Frontal cortex (tissue), 4 donors: ENCODE results near the gene ABLIM3. TPM values are rescaled to one million over a fixed set of nuclear protein-coding genes. Genes with fewer than 3 reads are reported as not detected.
"Not testable (repeated sequence)": the region's sequence is repeated elsewhere in the genome, so short reads cannot be mapped to it uniquely, and the experiment has no call there.

ENCODE experiments used
- DNase-seq, 2 donors: peaks; one replicate each; pipeline ENCODE4 v3.0.0; 2012; ENCODE audit warnings: low spot score in 2 of 2
- FAIRE-seq: peaks from 2 replicates; lab custom pipeline; 2012; peaks lifted over from hg19 to GRCh38; lab: Jason Lieb, UNC
- total RNA-seq: library from RNA; depleted of rRNA; stranded (reverse); fragments of >200 nt; gene quantifications from one replicate; pipeline ENCODE4 v1.2.3, GENCODE V29; 2014
- donor health status: control.
- donor health status: control.
- donor health status: control.

The ABLIM3 gene
- total RNA-seq, 1 donor from 2014 or later: 10.6 TPM

DNA sequence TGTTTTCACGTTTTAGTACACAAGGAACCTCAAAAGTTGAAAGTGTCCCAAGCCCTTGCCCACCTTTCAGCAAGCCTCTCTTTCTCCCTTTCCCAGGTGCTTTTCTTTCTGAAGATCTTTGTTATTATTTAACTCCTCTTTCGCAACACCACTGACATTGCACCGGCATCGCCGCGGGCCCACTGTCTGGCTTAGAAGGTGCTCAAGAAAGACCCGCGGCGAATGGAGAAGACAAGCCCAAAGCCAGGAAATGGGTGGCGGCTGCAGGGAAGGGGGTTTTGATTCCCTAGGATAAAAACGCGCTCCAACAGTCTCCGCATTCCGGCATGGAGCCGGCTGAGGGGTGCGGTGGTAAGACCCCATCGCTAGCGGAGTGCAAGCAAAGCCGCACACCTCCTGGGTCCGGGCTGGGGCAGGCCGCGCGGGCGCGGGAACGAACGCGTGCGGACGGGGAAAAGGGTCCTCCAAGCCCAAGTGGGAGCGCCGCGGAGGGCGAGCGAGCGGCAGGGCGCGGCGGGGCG, 130.0 kb downstream of the ABLIM3 start:
- FAIRE-seq: no peak
- DNase-seq: no peak

- FAIRE-seq (no peak), DNase-seq (peak; percentile 57 to 69)
These were observed 130.6 kb downstream of the ABLIM3 start, which contains the start of gene AFAP1L1 for GRCh38 chr5:149271716-149272563. Gene AFAP1L1, plus strand, starts transcription at chr5:149271859. Its CDS starts 110 bp downstream, at chr5:149271969.

- not testable (repeated sequence) for FAIRE-seq, DNase-seq
These were observed 131.5 kb downstream of the ABLIM3 start for GRCh38 chr5:149272781-149273180.

DNA sequence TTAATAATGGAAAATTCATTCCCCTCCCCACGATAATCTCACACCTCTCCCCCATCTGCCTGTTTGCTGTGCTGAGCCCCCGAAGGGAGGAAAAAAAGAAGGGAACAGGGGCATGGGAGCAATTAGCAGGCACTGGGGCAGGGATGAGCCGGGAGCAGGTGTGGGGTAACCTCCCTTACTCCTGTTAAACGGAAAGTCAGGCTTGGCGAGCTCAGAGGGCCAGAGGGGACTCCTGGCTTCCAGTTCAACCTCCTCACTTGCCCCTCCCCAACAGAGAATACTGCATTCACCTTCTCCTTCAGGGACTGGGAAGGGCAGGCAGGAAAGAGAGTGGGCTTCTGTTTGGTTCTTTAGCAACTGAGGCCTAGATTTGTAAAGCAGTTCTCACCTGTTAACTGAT, 131.9 kb downstream of the ABLIM3 start:
- no peak for DNase-seq
- FAIRE-seq: no peak

DNA sequence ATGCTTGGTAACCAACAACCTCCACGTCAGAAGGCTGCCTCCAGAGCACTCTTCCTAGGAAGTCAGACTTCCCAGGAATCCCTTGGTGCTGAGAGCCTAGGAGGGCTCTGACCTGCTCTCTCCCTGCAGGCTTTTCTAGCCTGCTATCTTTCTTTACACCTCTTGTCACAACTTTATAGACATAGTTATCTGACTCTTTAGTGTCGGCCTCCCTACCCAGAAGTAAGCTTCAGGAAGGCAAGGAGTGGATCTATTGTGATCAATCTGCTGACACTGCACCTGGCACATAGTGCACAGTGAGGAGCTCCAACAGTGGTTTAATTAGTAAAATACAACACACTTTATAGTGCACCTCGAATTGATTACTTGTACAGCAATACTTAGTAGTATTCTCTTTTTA, 132.7 kb downstream of the ABLIM3 start:
- FAIRE-seq: no peak
- DNase-seq: no peak

GRCh38 chr5:149274939-149275338, 133.6 kb downstream of the ABLIM3 start:
- no peak for FAIRE-seq
- DNase-seq: no peak

DNA sequence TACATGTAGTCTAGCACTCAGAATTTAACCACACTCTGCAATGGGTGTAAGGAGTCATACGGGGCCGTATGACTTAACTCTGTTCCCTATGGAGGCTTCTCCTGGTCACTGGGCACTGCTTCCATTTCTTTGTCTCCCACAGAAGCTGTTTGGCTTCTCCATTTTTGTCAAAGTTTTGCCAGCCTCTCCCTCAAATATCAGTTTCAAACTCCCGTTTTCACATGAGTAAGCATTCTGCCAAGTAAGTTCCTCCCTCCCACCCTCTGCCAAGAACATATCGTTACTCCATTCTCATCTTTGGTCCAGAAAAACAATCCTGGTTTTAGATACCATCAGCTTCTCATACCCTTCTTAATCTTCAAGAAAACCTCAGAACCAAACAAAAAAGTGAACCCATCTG, 136.5 kb downstream of the ABLIM3 start:
- DNase-seq (no peak), FAIRE-seq (no peak)

- FAIRE-seq (no peak), DNase-seq (no peak)
These were observed 137.3 kb downstream of the ABLIM3 start for GRCh38 chr5:149278451-149279210.

DNA sequence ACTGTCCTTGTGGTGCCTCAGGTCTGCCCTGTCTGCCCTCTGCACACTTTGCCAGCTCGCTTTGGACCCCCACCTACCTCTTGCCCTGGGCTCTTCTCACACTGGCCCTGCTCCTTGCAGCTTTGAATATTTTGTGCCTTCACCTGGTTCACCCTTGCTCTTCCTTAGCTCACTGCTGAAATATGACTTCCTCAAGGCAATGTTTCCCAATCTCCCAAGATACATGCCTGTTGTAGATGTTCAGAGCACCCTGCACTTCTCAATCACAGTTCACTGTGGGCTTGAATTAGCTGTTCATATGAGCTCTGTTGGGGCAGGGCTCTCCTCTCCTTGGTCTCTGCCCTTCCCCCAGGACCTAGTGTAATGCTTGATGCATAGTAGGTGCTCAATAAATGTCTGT, 138.4 kb downstream of the ABLIM3 start:
- FAIRE-seq (no peak), DNase-seq (no peak)

- FAIRE-seq: no peak
- DNase-seq: no peak
These were observed 138.8 kb downstream of the ABLIM3 start for GRCh38 chr5:149280124-149280523.

DNA sequence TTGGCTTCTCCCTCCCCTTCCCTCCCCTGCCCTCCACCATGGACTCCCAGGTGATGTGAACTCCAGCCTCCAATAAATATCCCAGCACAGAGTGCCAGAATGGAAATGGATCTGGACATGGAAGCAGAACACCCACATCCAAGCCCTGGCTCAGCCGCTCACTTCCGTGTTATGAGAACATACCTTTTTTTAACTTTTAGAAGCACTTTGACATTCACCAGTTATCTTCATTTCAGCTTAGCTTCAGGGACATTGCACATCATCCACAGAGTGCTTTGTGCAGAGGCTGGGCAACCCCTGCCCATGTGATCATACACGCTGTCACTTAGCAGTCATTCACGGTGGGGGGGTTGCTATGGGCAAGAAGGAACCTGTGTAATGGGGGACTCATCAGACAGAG, 139.5 kb downstream of the ABLIM3 start:
- DNase-seq (no peak), FAIRE-seq (no peak)

DNA sequence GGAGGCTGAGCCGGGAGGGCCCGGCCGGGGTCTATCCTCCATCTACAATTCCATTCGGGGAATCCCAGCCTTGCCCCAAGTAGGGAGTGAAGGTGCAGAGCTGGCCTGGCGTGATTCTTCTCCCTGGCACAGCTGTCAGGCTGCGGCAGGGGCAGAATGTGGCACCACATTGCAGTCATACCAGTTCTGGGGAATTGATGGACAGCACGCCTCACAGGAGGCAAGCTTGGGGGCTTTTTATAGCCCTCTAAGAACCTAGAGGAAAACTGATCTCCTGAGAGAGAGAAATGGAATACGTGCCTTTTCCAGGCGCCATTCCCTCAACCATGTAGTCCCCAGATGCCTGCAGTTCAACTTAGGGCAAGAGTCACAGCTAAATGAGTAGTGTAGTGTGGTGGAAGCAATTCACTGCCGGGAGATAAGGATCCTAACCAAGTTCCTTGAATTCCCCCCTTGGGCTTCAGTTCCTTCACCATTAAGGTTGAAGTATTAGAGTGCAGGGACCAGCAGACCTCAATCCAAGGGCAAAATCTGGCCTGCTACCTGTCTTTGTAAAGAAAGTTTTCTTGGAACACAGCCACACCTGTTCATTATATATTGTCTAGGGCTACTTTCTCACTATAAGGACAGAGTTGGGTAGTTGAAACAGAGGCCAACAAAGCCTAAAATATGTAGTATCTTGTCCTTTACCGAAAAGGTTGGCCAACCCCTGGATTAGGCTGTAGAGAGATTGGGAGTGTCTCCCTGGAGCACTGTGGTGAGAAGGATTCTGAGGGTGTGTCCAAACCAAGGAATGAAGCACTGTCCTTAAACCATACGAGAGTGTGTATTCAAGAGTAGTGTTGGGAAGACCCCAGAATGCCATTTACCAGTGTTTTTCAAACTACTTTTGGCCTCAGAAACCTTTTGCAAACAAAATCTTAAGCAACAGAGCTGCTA, 141.0 kb downstream of the ABLIM3 start:
- FAIRE-seq (no peak), DNase-seq (no peak)

DNA sequence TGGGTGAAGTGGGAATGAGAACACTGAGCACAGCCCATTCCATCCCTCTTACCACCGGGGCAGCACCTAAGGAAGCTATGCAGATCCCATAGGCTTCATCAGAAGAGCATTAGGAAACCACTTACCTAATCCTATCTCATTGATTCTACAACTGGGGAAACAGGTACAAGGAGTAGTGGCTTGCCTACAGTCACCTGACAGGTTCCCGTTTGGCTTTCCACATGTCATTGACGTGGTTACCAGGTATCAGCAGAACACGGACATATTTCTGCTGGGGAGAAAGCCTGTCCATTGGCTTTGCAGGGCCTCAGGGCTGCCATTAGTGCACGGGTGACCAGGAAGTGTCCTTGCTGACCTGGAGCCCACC, 141.7 kb downstream of the ABLIM3 start:
- no peak for FAIRE-seq
- no peak for DNase-seq

DNA sequence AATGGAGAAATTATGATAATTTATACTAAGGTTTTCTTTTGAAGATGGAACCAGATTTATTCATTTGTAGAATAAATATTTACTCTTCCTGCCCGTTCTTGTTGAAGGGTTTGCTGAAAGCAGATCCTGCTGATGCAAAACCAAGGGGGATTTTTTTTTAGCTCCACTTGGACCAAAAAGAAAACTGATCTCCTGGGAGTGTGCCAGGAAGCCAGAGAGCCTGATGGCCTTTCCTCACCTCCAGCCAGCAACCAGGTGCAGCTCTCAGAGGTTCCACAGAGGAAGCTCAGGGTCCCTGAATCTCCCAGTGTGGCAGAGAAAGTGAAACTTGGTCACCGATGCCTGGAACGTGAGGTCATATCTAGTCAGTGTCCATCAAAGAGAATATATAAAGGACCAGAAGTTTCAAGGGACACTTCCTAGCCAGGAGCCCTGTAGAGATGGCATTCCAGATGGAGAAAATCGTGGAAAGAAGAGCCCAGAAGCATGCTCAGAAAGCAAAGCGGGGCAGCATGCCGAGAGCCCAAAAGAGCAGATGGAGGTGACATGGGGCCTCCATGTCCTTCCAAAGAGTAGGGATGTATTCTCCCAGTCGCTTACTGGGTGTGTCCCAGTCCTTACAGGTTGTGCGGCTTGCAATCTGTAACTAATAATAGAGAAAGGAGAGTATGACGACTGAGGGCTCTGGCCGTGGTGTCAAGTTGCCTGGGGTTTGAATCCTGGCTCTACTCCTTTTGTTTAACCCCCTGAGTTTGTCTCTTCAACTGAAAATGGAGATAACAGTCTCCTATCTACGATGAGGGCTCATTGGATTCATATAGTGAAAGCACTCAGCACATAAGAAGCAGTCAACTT, 142.6 kb downstream of the ABLIM3 start:
- FAIRE-seq (no peak), DNase-seq (no peak)

DNA sequence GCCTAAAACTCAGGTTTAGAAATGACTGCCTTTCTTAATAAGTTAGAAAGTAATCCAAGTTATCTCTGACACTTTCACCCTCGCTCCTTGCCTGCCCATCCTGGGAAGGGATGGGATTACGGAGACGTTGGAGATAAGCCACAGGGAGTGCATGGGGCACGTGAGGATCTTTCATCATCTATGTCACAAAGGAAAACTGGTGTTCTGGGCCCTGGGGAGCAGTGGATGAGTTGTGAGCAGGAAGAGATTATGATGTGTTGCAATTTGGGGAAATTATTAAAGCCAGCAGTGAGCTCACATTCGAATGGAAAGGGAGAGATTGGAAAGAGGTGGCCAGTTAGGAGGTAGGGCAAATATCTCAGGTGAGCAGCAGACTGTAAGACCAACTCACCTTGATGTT, 143.2 kb downstream of the ABLIM3 start:
- no peak for FAIRE-seq
- no peak for DNase-seq

DNA sequence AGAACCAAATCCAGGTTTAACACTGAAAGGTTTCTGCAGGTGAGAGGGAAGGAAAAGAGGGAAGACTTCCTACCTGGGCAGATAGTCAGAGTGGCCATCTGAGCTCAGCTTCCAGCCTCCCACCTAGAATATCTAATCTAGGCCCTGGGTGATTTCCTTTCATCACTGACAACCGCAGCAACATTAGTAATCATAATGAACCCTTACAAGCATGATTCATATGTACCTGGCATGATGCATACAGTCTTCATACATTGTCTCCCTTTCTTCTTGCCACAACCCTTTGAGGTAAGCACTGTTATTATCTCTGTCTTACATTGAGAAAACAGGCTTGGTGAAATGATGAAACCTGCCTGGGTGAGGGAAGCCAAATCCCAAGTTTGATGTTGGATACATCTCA, 143.9 kb downstream of the ABLIM3 start:
- FAIRE-seq (no peak), DNase-seq (no peak)

GRCh38 chr5:149288436-149288835, 147.1 kb downstream of the ABLIM3 start:
- DNase-seq (no peak), FAIRE-seq (no peak)

DNA sequence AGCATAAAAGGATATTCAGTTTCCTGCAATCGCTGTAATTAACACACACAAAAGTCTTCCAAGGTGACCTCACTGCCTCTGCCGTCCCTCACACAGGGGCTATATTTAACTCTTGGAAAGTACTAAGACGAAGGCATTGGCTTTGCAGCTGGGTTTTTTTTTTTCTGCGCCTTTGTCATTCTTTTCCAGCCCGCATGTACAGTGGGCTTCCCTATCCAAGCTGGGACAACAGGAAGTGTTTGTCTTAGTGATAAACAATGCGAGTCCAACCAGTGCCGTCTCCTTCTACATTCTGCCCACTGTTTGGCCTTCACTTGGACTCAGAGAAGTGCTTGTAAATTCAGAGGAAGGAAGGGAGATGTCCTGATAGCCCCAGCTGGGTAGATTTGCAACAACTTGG, 148.0 kb downstream of the ABLIM3 start:
- no peak for DNase-seq
- no peak for FAIRE-seq
